Stimulated activated CD4-positive, alpha-beta T cell treated with anti-CD3 and anti-CD28 coated beads, Interleukin-15, amount 100 ng/mL, for 48 hours (primary cell): ENCODE data around the gene IL36B.

ENCODE experiments used
- DNase-seq, 2 donors: peaks; one replicate each; pipeline ENCODE4 v3.0.0-alpha.2; 2020; ENCODE audit warnings: low read depth in 2 of 2

The IL36B gene

DNA sequence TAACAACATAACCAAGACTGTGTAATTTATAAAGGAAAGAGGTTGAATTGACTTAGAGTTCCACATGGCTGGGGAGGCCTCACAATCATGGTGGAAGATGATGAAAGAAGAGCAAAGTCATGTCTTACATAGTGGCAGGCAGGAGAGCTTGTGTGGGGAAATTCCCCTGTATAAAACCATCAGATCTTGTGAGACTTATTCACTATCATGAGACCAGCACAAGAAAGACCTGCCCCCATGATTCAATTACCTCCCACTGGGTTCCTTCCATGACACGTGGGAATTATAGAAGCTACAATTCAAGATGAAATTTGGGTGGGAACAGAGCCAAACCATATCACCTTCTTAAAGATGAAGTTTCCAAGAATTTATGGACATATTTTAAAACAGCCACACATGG lies 3.9 kb upstream of the IL36B start:
- no peak for DNase-seq

DNA sequence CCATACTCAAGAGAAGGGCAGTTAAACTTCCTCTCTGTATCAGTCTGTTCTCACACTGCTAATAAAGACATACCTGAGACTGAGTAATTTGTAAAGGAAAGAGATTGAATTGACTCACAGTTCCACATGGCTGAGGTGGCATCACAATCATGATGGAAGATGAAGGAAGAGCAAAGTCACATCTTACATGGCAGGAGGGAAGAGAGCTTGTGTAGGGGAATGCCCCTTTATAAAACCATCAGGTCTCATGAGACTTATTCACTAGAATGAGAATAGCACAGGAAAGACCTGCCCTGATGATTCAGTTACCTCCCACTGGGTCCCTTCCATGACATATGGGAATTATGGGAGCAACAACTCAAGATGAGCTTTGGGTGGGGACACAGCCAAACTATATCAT lies 1.4 kb upstream of the IL36B start:
- DNase-seq, result no peak

- DNase-seq, result no peak
Observed at GRCh38 chr2:113053666-113054065, 999 bp upstream of the IL36B start.

DNA sequence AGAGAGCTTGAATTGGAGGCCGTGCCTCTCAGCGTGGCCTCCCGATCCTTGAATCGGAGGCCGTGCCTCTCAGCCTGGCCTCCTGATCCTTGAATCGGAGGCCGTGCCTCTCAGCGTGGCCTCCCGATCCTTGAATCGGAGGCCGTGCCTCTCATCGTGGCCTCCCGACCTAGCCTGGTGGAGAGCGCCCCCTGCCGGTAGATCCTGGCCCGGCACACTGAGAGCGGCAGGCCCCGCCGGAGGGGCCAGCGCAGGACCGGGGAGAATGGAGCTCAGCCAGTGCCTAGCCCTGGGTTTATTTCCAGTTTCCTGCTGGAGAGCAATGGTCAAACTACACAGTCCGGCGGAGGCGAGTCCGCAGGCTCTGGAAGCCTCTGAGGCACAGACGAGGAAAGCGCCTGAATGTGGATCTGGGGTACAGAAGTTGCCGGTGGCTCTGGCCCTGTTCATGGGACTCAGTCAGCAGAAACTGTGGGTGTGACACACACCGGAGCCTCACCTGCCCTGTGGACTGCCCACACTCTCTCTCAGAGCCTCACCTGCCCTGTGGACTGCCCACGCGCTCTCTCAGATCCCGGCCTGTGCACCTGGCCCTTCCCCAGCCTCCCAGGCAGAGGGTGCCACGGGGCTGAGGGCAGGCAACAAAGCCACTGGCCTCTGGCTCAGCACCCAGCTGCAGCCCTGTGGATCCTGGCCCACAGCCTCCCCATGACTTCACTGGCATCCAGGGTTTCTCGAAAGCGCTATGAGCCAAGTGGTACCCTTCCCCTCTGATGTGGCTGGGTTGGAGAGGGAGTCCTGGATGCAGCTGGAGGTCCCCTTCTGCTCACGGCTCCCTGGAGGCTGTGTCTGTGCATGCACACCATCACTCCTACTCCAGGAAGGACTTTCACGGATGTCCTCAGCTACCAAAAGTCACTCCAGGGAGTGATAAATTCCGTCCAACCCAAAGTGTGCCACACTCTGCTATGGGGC lies 1.5 kb downstream of the IL36B start:
- DNase-seq, result no peak

DNA sequence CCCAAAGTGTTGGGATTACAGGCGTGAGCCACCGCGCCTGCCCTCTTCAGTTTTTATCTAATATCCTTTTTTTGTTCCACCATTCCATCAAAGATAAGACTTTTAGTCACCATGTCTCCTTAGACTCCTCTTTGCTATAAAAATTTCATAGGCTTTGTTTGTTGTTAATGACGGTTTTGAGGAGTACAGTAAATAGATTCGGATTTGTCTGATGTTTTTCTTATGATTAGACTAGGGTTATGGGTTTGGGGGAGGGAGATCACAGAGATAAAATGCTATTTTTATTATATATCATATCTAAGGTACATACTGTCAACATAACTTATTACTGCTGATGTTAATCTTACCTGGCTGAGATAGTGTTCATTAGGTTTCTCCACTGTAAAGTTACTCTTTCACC lies 6.2 kb downstream of the IL36B start:
- no peak for DNase-seq

GRCh38 chr2:113041871-113042270 lies 10.8 kb downstream of the IL36B start:
- DNase-seq, result no peak

GRCh38 chr2:113039719-113040118 lies 12.9 kb downstream of the IL36B start:
- DNase-seq, result no peak

GRCh38 chr2:113039158-113039557 lies 13.5 kb downstream of the IL36B start:
- DNase-seq, result no peak

DNA sequence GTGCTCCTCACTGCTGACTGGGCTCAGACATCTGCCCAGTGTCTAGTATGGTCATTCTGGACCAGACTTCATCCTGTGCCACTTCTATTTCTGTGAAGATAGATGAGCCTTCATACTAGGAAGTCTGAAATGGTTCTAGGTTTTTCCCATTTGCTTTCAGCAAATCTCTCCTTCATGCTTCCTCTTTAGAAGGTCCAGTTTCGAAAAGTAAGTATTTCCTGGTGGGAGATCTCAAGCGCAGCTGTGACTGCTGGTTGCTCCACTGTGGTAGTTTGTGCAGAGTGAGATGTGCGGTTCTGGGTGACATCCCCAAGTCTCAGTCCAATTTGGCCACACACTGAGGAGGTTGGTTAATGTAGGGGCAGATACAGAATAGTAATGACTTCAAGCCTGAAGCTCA lies 14.4 kb downstream of the IL36B start:
- DNase-seq, result no peak

DNA sequence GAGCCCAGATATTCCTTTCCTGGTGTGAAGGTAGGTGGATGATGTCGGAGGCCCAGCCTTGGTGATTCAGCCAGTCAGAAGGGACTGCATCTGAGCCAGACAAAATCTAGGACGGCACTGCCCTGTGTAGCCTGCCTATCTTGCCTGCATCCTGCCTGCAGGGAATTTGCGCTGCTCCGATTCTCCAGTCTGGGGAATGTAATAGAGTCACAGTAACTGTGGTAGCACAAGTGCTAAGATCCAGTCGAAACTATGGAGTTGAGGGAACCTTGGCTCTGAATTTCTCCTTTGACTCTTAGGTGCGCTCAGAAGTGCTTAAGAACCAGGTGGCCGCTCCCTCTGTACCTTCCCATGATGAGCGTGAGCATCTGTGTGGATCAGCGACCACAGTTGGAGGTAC lies 15.9 kb downstream of the IL36B start:
- DNase-seq, result no peak

DNA sequence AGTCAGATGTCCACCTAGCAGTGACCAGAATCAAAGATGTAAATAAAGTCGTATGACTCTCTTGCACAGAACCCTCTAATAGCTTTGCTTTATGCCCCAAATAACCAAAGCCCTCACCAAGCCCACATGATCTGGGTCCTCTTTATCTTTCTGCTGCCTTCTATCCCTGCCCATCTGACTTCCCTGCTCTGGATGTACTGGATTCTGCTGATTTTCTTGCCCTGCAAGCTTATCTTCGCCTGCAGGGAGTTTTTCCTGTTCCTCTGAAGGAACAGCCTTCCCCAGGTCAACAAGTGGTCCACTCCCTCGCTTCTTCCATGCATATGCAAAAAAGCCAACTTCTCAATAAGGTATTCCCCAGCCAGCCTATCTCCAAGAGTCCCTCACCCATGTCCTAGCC lies 18.7 kb downstream of the IL36B start:
- DNase-seq, result no peak

DNA sequence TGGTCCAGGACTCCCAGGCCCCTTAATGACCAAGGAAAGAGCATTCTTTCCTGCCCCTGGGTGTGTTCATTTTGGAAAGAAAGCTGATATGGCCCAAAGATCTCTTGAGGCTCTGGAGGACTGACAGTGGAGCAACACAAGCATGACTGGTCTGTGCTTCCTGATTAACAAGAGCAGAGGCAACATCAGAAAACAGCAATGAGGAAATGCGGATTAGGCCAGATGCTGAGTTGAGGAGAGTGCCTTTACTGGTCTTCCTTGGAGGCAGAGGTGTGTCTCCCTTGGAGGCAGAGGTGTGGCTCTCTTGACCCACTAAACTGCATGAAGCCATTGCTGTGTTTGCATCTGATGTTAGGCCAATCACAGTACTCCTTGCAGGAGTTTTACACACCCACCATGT lies 19.9 kb downstream of the IL36B start:
- no peak for DNase-seq

DNA sequence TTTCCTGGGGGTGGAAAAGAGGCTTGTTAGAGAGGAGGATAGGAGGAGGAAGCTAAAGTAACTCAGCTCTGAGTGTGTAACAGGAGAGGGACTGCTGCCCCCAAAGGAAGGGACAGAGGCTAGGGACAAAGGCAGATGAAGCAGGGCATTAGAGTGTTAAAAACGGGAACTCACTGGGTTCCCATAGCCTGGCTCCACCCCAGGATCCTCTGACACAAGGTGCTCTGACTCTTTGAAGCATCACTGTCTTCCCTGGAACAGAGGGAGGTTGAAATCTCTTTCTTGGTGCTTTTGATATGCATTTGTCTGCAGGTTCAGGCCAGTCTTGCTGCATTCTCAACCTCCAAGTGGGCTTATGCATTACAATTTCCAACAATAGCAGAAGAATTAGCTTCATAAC lies 24.6 kb downstream of the IL36B start:
- no peak for DNase-seq

DNA sequence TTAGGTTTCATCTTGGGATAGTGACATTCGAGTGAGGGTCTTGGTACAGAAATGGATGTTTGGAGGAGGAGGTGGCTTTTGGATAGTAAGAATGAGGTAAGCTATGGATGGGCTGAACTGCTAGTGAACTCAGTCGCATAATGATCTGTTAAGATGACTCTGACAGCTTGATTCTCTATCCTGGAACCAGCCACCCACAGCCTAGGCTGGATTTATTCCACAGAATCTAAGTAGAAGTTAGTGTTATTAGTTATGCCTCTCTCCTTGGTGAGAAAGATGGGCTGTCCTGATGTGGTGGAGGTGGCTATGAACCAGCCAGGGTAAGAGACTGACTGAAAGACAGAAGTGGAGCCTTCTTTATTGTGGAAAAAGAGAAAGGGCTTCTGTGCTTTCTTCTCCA lies 25.0 kb downstream of the IL36B start:
- DNase-seq, result no peak

DNA sequence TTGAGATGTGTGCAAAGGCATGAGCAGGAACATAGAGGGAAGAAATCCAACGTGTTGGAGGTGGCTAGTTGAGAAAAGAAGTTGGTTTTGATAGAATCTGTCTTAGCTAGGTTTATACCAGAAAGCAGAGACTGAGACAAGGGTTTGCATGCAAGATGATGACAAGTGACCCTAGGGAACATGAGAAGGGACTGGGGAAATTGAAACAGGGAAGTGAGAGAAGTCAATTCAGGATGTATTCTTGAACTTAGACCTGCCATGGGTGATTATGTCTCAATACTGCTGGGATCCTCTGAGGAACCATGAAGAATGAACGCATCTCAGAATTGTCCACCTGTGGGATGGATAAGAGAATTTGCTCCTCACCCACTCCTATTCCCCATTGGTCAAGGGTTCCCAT lies 26.9 kb downstream of the IL36B start:
- DNase-seq, result no peak

GRCh38 chr2:113024764-113025163 lies 27.9 kb downstream of the IL36B start:
- no peak for DNase-seq

- no peak for DNase-seq
Observed at GRCh38 chr2:113021312-113021711, 31.4 kb downstream of the IL36B start.

GRCh38 chr2:113018509-113018908 lies 34.2 kb downstream of the IL36B start:
- no peak for DNase-seq

- no peak for DNase-seq
Observed at GRCh38 chr2:113015655-113016054, 37.0 kb downstream of the IL36B start.

DNA sequence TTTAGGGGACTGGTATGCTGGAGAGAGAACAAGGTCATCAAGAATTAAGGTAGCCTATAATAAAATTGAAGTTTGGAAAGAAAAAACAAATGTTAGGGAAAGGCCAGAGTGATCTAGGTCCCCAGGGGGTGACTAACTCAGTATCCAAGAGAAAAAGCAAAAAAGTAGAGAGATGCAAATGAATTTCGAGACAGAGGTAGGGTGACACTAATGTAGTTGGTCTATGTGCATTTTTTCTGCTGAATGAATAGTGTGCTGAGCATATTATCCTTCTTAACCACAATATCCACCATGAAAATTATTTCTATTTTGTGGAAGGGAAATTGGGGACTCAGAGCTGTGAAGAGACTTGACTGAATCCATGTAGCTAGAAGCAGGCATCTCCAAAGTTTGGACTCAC lies 37.6 kb downstream of the IL36B start:
- DNase-seq, result no peak

- no peak for DNase-seq
Observed at GRCh38 chr2:113014067-113014466, 38.6 kb downstream of the IL36B start.

- DNase-seq, result no peak
Observed at GRCh38 chr2:113013336-113013661, 39.4 kb downstream of the IL36B start.

DNA sequence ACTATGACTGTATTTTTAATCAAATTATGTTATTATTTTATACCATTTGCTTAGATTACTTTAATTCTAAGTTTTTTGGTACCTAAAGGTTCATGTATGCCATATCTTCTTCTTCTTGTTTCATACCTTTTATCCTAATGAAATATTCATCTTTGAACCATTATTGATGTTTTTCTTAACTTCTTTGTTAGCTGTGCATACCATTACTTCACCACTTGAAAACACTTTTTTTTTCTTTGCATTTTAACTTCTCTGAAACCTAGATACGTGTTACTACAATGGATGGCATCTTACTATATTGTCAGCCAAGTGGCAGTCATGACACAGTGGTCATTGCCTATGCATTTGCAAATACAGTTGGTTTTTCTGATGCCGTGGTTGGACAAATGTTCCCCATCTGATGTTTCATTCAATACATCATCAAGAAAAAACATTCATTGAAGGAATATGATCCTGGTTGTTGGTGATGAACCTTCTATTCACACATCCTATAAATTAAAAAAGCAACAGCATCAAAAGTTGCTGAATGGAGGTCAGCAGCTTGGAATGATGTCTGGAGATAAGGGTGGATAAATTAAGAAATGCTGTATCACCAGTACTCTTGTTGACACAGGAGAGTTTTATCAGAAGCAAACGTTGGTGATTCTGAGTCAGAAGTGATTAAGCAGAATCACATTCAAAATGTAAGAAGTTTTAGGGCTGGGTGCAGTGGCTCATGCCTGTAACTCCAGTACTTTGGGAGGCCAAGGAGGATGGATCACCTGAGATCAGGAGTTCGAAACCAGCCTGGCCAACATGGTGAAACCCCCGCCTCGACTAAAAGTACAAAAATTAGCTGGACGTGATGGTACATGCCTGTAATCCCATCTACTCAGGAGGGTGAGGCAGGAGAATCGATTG lies 40.0 kb downstream of the IL36B start:
- DNase-seq, result no peak
